Activated T-helper 17 cell treated with anti-CD3 and anti-CD28 coated beads, Interleukin-2, amount 50 U/mL, for 72 hours (primary cell): ENCODE data around the gene NAMPT. TPM values are rescaled to one million over a fixed set of nuclear protein-coding genes. Genes with fewer than 3 reads are reported as not detected.
"Not testable (repeated sequence)": the region's sequence is repeated elsewhere in the genome, so short reads cannot be mapped to it uniquely, and the experiment has no call there.

Source experiments
- ATAC-seq: fragments of 150-1000 bp; cut with Tn5 transposase; replicated peaks from 2 replicates; pipeline ENCODE4 v1.10.0; 2021; ENCODE audit warnings: mild to moderate bottlenecking, moderate library complexity
- H3K27ac Mint-ChIP-seq: one replicate; pipeline ENCODE4 v1.8.0; 2022; ENCODE audit warnings: mixed read lengths
- H3K27me3 Mint-ChIP-seq: one replicate; pipeline ENCODE4 v1.8.0; 2022; ENCODE audit warnings: mixed read lengths
- H3K36me3 Mint-ChIP-seq: one replicate; pipeline ENCODE4 v1.8.0; 2022; ENCODE audit warnings: low read depth, mild to moderate bottlenecking, mixed read lengths
- H3K4me1 Mint-ChIP-seq: one replicate; pipeline ENCODE4 v1.8.0; 2022; ENCODE audit warnings: mixed read lengths
- H3K4me3 Mint-ChIP-seq: one replicate; pipeline ENCODE4 v1.8.0; 2022; ENCODE audit warnings: mild to moderate bottlenecking, mixed read lengths
- H3K9me3 Mint-ChIP-seq: one replicate; pipeline ENCODE4 v1.8.0; 2022; ENCODE audit warnings: mixed read lengths
- total RNA-seq, 2 donors: library from RNA; stranded (reverse); gene quantifications; one replicate each; pipeline ENCODE4 v1.2.3, GENCODE V29; 2022

NAMPT gene
- total RNA-seq = 100 to 1,000 TPM; 296 to 469 TPM

DNA sequence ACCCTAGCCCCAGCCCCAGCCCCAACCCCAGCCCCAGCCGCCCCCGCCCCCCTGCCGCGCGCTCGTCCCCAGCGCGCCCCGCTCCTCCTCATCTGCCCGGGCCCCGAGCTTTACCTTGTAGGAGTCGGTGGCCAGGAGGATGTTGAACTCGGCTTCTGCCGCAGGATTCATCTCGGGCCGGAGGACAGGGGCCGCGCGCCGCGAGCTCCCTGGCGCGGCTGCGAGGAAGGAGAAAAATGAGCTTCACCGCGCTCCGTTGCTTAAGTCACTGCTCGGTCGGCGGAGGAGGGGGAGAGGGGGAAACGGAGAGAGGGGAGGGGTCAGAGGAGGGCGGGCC is at the start of gene NAMPT:
NAMPT (minus strand) TSS at position 270 of the 337 bp plus-strand sequence; CDS start at position 171, 99 bp downstream.
- Mint-ChIP-seq H3K27me3 (no peaks in the 10 kb centered on the region), H3K4me1 (peaks cover 21% of the 10 kb centered on the region), H3K4me3 (peak within 1 kb of the TSS; percentile 95), H3K9me3 (no peaks in the 10 kb centered on the region), H3K27ac (peak within 1 kb of the TSS; percentile 95), H3K36me3 (peaks cover 58% of the 10 kb centered on the region)
- ATAC-seq = no peak

GRCh38 chr7:106332201-106332600 is 47.4 kb upstream of the NAMPT start:
- Mint-ChIP-seq H3K9me3 (no peaks in the 10 kb centered on the region), H3K27me3 (no peaks in the 10 kb centered on the region), H3K4me1 (peaks cover 11% of the 10 kb centered on the region), H3K27ac (no peak overlapping the region), H3K36me3 (no peaks in the 10 kb centered on the region), H3K4me3 (no peak overlapping the region)
- ATAC-seq = no peak

DNA sequence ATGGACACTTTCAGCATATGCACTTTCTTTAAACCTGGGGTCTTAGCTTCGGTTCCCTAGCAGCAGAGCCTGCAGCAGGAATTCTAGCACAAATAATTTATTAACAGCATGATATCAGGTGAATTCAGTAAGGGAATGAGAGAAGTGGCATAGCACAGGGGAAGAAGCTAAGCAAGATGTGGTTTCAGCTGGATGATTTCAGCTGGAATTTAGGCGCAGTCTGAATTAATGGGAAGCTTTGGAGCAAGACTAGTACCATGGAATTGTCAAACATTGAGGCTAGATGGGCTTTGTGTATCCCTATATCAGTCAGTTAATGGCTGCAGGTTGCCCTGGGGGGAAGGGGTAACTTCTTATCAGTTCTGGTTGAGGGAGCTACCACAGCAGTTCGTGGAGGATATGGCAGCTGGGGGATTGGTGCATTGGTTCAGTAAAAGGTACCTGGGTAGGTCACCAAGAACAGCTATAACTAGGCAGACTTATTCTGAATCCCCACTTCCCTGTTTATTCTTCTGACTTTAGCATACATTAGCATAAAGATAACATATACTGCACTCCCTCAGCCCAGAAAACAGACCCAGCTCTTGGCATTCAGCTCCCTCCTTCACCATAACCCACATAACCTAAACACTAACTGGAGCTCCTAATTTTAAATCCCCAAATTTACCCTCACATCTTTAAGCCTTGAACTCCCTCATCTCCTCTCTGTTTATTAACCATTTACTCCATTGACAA is 46.8 kb upstream of the NAMPT start:
- Mint-ChIP-seq H3K27ac (no peak overlapping the region), H3K27me3 (no peaks in the 10 kb centered on the region), H3K36me3 (no peaks in the 10 kb centered on the region), H3K4me1 (peaks cover 11% of the 10 kb centered on the region), H3K4me3 (no peak overlapping the region), H3K9me3 (no peaks in the 10 kb centered on the region)
- no peak for ATAC-seq

GRCh38 chr7:106329971-106330733 is 45.4 kb upstream of the NAMPT start:
- peak; percentile 92 for ATAC-seq
- Mint-ChIP-seq H3K4me1 (peaks cover 11% of the 10 kb centered on the region), H3K27ac (peak overlapping the region; percentile 87), H3K9me3 (no peaks in the 10 kb centered on the region), H3K4me3 (peak overlapping the region; percentile 64), H3K36me3 (no peaks in the 10 kb centered on the region), H3K27me3 (no peaks in the 10 kb centered on the region)

GRCh38 chr7:106329408-106329807 is 44.6 kb upstream of the NAMPT start:
- Mint-ChIP-seq H3K27ac (no peak overlapping the region), H3K4me3 (no peak overlapping the region), H3K36me3 (no peaks in the 10 kb centered on the region), H3K27me3 (no peaks in the 10 kb centered on the region), H3K4me1 (peaks cover 11% of the 10 kb centered on the region), H3K9me3 (no peaks in the 10 kb centered on the region)
- no peak for ATAC-seq

DNA sequence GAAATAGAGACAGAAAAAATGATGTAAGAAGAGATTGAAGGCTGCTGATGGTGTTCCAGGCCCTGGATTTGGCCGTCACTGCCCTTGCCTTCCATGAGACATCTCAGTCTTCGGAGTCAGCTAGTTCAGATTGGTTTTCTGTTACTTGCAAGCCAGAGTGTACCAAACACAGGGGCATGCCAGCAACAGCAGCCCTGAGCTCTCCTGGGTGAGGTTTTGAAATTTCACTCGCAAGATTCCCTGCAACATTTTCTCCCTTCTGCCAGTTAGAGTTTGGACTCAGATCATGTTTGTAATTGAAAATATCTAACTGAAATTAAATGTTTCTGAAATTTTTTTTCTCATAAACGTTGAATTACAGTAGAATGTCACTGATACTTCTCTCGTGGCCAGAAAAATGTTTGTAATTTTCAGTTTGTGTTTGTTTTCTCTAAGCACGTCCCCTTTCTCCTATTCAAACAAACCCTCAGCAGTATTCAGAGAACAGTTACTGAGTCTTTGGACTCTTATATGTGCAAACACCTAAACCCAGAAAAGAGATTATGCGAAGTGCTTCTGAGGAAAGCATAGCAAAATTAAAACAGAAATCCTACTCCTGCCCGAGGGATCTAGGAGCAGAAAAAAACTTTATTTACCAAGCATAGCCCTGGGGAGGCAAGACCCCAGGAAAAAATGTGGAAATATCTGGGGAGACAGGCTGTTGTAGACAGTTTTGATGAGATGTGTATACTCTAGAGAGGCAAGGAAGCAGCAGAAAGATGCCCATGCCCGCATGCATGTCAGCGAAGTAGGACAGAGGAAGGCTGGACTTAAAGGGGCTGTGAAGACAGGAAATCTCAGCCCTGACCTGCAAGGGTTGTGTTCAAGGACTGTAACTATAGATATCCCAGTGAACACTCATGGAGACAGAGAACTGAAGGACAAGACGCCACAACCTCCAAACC is 43.0 kb upstream of the NAMPT start:
- no peak for ATAC-seq
- H3K4me3 Mint-ChIP-seq = no peak overlapping the region
- no peaks in the 10 kb centered on the region for H3K9me3 Mint-ChIP-seq
- H3K27ac Mint-ChIP-seq = no peak overlapping the region
- H3K36me3 Mint-ChIP-seq = no peaks in the 10 kb centered on the region
- no peaks in the 10 kb centered on the region for H3K27me3 Mint-ChIP-seq
- H3K4me1 Mint-ChIP-seq = peaks cover 11% of the 10 kb centered on the region

GRCh38 chr7:106326594-106327537 is 42.1 kb upstream of the NAMPT start:
- no peak for ATAC-seq
- Mint-ChIP-seq H3K27ac (no peak overlapping the region), H3K4me3 (no peak overlapping the region), H3K27me3 (no peaks in the 10 kb centered on the region), H3K9me3 (no peaks in the 10 kb centered on the region), H3K4me1 (peaks cover 11% of the 10 kb centered on the region), H3K36me3 (no peaks in the 10 kb centered on the region)

DNA sequence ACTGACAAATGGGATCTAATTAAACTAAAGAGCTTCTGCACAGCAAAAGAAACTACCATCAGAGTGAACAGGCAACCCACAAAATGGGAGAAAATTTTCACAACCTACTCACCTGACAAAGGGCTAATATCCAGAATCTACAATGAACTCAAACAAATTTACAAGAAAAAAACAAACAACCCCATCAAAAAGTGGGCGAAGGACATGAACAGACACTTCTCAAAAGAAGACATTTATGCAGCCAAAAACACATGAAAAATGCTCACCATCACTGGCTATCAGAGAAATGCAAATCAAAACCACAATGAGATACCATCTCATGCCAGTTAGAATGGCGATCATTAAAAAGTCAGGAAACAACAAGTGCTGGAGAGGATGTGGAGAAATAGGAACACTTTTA is 39.7 kb upstream of the NAMPT start:
- H3K36me3 Mint-ChIP-seq, H3K4me3 Mint-ChIP-seq, H3K4me1 Mint-ChIP-seq, H3K27ac Mint-ChIP-seq, H3K27me3 Mint-ChIP-seq, H3K9me3 Mint-ChIP-seq, ATAC-seq: not testable (repeated sequence)

- H3K4me3 Mint-ChIP-seq, H3K9me3 Mint-ChIP-seq, H3K4me1 Mint-ChIP-seq, ATAC-seq, H3K36me3 Mint-ChIP-seq, H3K27ac Mint-ChIP-seq: not testable (repeated sequence)
- peaks cover 10% of the 10 kb centered on the region for H3K27me3 Mint-ChIP-seq
These were observed 35.5 kb upstream of the NAMPT start for GRCh38 chr7:106320254-106320770.

GRCh38 chr7:106318482-106318881 is 33.7 kb upstream of the NAMPT start:
- H3K27me3 Mint-ChIP-seq = peaks cover 12% of the 10 kb centered on the region
- no peak overlapping the region for H3K27ac Mint-ChIP-seq
- no peaks in the 10 kb centered on the region for H3K36me3 Mint-ChIP-seq
- peaks cover 7% of the 10 kb centered on the region for H3K9me3 Mint-ChIP-seq
- no peaks in the 10 kb centered on the region for H3K4me1 Mint-ChIP-seq
- no peak for ATAC-seq
- no peak overlapping the region for H3K4me3 Mint-ChIP-seq

GRCh38 chr7:106317971-106318370 is 33.2 kb upstream of the NAMPT start:
- Mint-ChIP-seq H3K9me3 (peaks cover 7% of the 10 kb centered on the region), H3K27me3 (peaks cover 12% of the 10 kb centered on the region), H3K27ac (no peak overlapping the region), H3K4me3 (no peak overlapping the region), H3K36me3 (no peaks in the 10 kb centered on the region), H3K4me1 (no peaks in the 10 kb centered on the region)
- no peak for ATAC-seq

- Mint-ChIP-seq H3K9me3 (peaks cover 7% of the 10 kb centered on the region), H3K27ac (no peak overlapping the region), H3K4me3 (no peak overlapping the region), H3K27me3 (peaks cover 12% of the 10 kb centered on the region), H3K4me1 (no peaks in the 10 kb centered on the region), H3K36me3 (no peaks in the 10 kb centered on the region)
- no peak for ATAC-seq
These were observed 32.2 kb upstream of the NAMPT start for GRCh38 chr7:106316947-106317346.

GRCh38 chr7:106314875-106315274 is 30.1 kb upstream of the NAMPT start:
- Mint-ChIP-seq H3K27ac (no peak overlapping the region), H3K36me3 (no peaks in the 10 kb centered on the region), H3K4me3 (no peak overlapping the region), H3K27me3 (peaks cover 8% of the 10 kb centered on the region), H3K4me1 (no peaks in the 10 kb centered on the region), H3K9me3 (peaks cover 3% of the 10 kb centered on the region)
- ATAC-seq = no peak
